KG1 (cell line): ENCODE results near the gene CAPN11.
A peak's percentile ranks its signal among the peaks of the same experiment; 100 is the strongest.
"Not testable (repeated sequence)": the region's sequence is repeated elsewhere in the genome, so short reads cannot be mapped to it uniquely, and the experiment has no call there.

ENCODE experiments used
- DNase-seq: peaks from one replicate; lab custom pipeline; 2025; lab: John Stamatoyannopoulos, UW

Gene CAPN11

GRCh38 chr6:44131892-44132291 is 26.7 kb upstream of the CAPN11 start:
- no peak for DNase-seq

GRCh38 chr6:44132476-44132875 is 26.1 kb upstream of the CAPN11 start:
- no peak for DNase-seq

GRCh38 chr6:44133003-44133931 is 25.4 kb upstream of the CAPN11 start:
- DNase-seq = no peak

- DNase-seq = no peak
Observed at GRCh38 chr6:44133981-44134711, 24.5 kb upstream of the CAPN11 start.

GRCh38 chr6:44135173-44135758 is 23.4 kb upstream of the CAPN11 start:
- no peak for DNase-seq

GRCh38 chr6:44135875-44136274 is 22.7 kb upstream of the CAPN11 start:
- no peak for DNase-seq

- DNase-seq = no peak
Observed at GRCh38 chr6:44138717-44139350, 19.8 kb upstream of the CAPN11 start.

- DNase-seq = no peak
Observed at GRCh38 chr6:44139351-44139743, 19.3 kb upstream of the CAPN11 start.

- DNase-seq = no peak
Observed at GRCh38 chr6:44142835-44143234, 15.8 kb upstream of the CAPN11 start.

- DNase-seq = no peak
Observed at GRCh38 chr6:44143731-44144130, 14.9 kb upstream of the CAPN11 start.

- DNase-seq = not testable (repeated sequence)
Observed at GRCh38 chr6:44144536-44144935, 14.1 kb upstream of the CAPN11 start.

GRCh38 chr6:44145839-44146238 is 12.8 kb upstream of the CAPN11 start:
- DNase-seq = no peak

- DNase-seq = no peak
Observed at GRCh38 chr6:44146685-44147084, 11.9 kb upstream of the CAPN11 start.

- DNase-seq = no peak
Observed at GRCh38 chr6:44147256-44147655, 11.4 kb upstream of the CAPN11 start.

GRCh38 chr6:44148306-44148705 is 10.3 kb upstream of the CAPN11 start:
- no peak for DNase-seq

- no peak for DNase-seq
Observed at GRCh38 chr6:44149369-44150012, 9.1 kb upstream of the CAPN11 start.

- no peak for DNase-seq
Observed at GRCh38 chr6:44150317-44150917, 8.2 kb upstream of the CAPN11 start.

- peak; percentile 43 for DNase-seq
Observed at GRCh38 chr6:44151348-44152108, 7.1 kb upstream of the CAPN11 start.

- no peak for DNase-seq
Observed at GRCh38 chr6:44152109-44152461, 6.5 kb upstream of the CAPN11 start.

GRCh38 chr6:44152533-44152932 is 6.1 kb upstream of the CAPN11 start:
- DNase-seq = no peak

- no peak for DNase-seq
Observed at GRCh38 chr6:44154067-44154466, 4.6 kb upstream of the CAPN11 start.
